H1 (cell line): ENCODE data around the gene FHAD1. TPM values are rescaled to one million over a fixed set of nuclear protein-coding genes. Genes with fewer than 3 reads are reported as not detected.

ENCODE experiments used
- CTCF ChIA-PET: fragments of 300-600 bp; sonication (Branson Sonifier 250); formaldehyde crosslinking; loops from one replicate; lab custom pipeline; 2021; ENCODE audit not compliant: partially characterized antibody; lab: Charles Lee
- POLR2A ChIA-PET: fragments of 300-600 bp; sonication (Branson Sonifier 250); formaldehyde crosslinking; loops from one replicate; lab custom pipeline; 2021; ENCODE audit warnings: inconsistent platforms; ENCODE audit not compliant: partially characterized antibody; lab: Charles Lee
- DNase-seq, 2 experiments: peaks; one replicate each; pipeline versions ENCODE4 v3.0.0 to v3.0.0-alpha.2; 2010 to 2022; ENCODE audit warnings: low spot score in 2 of 2, low read depth in 1 of 2, mixed read lengths in 1 of 2
- FAIRE-seq: peaks from 2 replicates; lab custom pipeline; 2011; peaks lifted over from hg19 to GRCh38; lab: Jason Lieb, UNC
- H2AFZ ChIP-seq: 2 replicates; pipeline ENCODE4 v1.8.1; 2012; ENCODE audit warnings: low read length, inconsistent platforms
- H2AK5ac ChIP-seq: 2 replicates; pipeline ENCODE4 v1.6.1; 2013; ENCODE audit warnings: low read depth, low read length
- H2BK120ac ChIP-seq: replicated peaks from 2 replicates; pipeline ENCODE3; 2013; ENCODE audit warnings: low read depth, low read length, inconsistent platforms
- H2BK12ac ChIP-seq: 2 replicates; pipeline ENCODE4 v1.6.1; 2013; ENCODE audit warnings: low read depth, low read length
- H2BK15ac ChIP-seq: 2 replicates; pipeline ENCODE4 v1.6.1; 2013; ENCODE audit warnings: low read length
- H2BK20ac ChIP-seq: 2 replicates; pipeline ENCODE4 v1.6.1; 2013; ENCODE audit warnings: low read length
- H2BK5ac ChIP-seq: 2 replicates; pipeline ENCODE4 v1.6.1; 2013; ENCODE audit warnings: low read depth, low read length
- H3K14ac ChIP-seq: 2 replicates; pipeline ENCODE4 v1.6.1; 2013; ENCODE audit warnings: inconsistent platforms; ENCODE audit not compliant: insufficient read length
- H3K18ac ChIP-seq: 2 replicates; pipeline ENCODE4 v1.6.1; 2013; ENCODE audit warnings: low read length; ENCODE audit errors: extremely low read depth
- H3K23ac ChIP-seq: 2 replicates; pipeline ENCODE4 v1.6.1; 2013; ENCODE audit warnings: inconsistent platforms; ENCODE audit not compliant: insufficient read length
- H3K23me2 ChIP-seq: 2 replicates; pipeline ENCODE4 v1.6.1; 2013; ENCODE audit warnings: low read depth, low read length
- H3K27ac ChIP-seq: 2 replicates; pipeline ENCODE4 v1.6.1; 2011; ENCODE audit warnings: low read depth, low read length, inconsistent platforms
- H3K27me3 ChIP-seq, 4 experiments: replicated peaks in 1 of 4; 1 replicate in 1 of 4; 2 replicates in 3 of 4; pipeline versions ENCODE4 v1.6.1 to v1.8.1; 2011 to 2013; ENCODE audit warnings: low read length in 3 of 4, mild to moderate bottlenecking in 3 of 4, inconsistent platforms in 2 of 4, mixed read lengths in 2 of 4, moderate library complexity in 1 of 4; ENCODE audit not compliant: control insufficient read depth in 3 of 4, insufficient read depth in 3 of 4; ENCODE audit errors: extremely low read depth in 1 of 4
- H3K36me3 ChIP-seq, 4 experiments: 2 replicates each; pipeline versions ENCODE4 v1.6.1 to v1.8.1; 2011 to 2013; ENCODE audit warnings: mild to moderate bottlenecking in 4 of 4, low read length in 3 of 4, moderate library complexity in 2 of 4, control low read depth in 1 of 4, inconsistent platforms in 1 of 4; ENCODE audit not compliant: insufficient read depth in 4 of 4, control insufficient read depth in 2 of 4
- H3K4ac ChIP-seq: replicated peaks from 2 replicates; pipeline ENCODE3; 2013; ENCODE audit warnings: low read length, low read depth, mixed read lengths, inconsistent platforms; ENCODE audit not compliant: insufficient read length
- H3K4me1 ChIP-seq, 4 experiments: replicated peaks in 1 of 4; 1 replicate in 1 of 4; 2 replicates in 3 of 4; pipeline versions ENCODE4 v1.6.1 to v1.8.1; 2011 to 2013; ENCODE audit warnings: low read length in 3 of 4, inconsistent platforms in 2 of 4, mixed read lengths in 1 of 4; ENCODE audit not compliant: insufficient read depth in 4 of 4, control insufficient read depth in 3 of 4
- H3K4me2 ChIP-seq, 2 experiments: 2 replicates each; pipeline versions ENCODE4 v1.6.1 to v1.8.1; 2011 to 2013; ENCODE audit warnings: low read depth in 2 of 2, low read length in 2 of 2, control low read depth in 1 of 2, inconsistent platforms in 1 of 2, mild to moderate bottlenecking in 1 of 2; ENCODE audit not compliant: insufficient read depth in 1 of 2
- H3K4me3 ChIP-seq, 4 experiments: fragments of 200-600, 300-600 bp in 1 of 4; sonication (generic), shearing (Covaris generic), sonication (Bioruptor Twin) in 1 of 4; 2 replicates each; pipeline versions ENCODE4 v1.5.1 to v1.8.1; 2011 to 2016; ENCODE audit warnings: low read length in 4 of 4, low read depth in 3 of 4, control low read depth in 2 of 4, inconsistent platforms in 2 of 4, mild to moderate bottlenecking in 2 of 4, mixed read lengths in 1 of 4, moderate library complexity in 1 of 4; ENCODE audit not compliant: insufficient read depth in 2 of 4; ENCODE audit errors: extremely low read depth in 1 of 4
- H3K56ac ChIP-seq: replicated peaks from 2 replicates; pipeline ENCODE3; 2013; ENCODE audit warnings: low read depth, mild to moderate bottlenecking, mixed read lengths, low read length, inconsistent platforms; ENCODE audit not compliant: insufficient read length
- H3K79me1 ChIP-seq: 2 replicates; pipeline ENCODE4 v1.6.1; 2013; ENCODE audit warnings: low read depth, low read length, control low read depth
- H3K79me2 ChIP-seq, 2 experiments: 2 replicates each; pipeline versions ENCODE4 v1.6.1 to v1.8.1; 2012 to 2013; ENCODE audit warnings: low read length in 2 of 2, mild to moderate bottlenecking in 2 of 2, inconsistent platforms in 1 of 2; ENCODE audit not compliant: insufficient read depth in 2 of 2, control insufficient read depth in 1 of 2
- H3K9ac ChIP-seq, 4 experiments: replicated peaks in 1 of 4; 1 replicate in 1 of 4; 2 replicates in 3 of 4; pipeline versions ENCODE4 v1.6.1 to v1.8.1; 2011 to 2013; ENCODE audit warnings: low read depth in 3 of 4, low read length in 3 of 4, control low read depth in 2 of 4, mild to moderate bottlenecking in 2 of 4, moderate library complexity in 2 of 4, inconsistent platforms in 1 of 4; ENCODE audit errors: extremely low read depth in 1 of 4
- H3K9me3 ChIP-seq, 2 experiments: 2 replicates each; pipeline versions ENCODE4 v1.6.1 to v1.8.1; 2012 to 2013; ENCODE audit warnings: mild to moderate bottlenecking in 2 of 2, moderate library complexity in 2 of 2, control low read depth in 1 of 2, inconsistent platforms in 1 of 2, low read depth in 1 of 2, low read length in 1 of 2, mixed read lengths in 1 of 2; ENCODE audit not compliant: insufficient read depth in 2 of 2
- H4K20me1 ChIP-seq, 2 experiments: replicated peaks in 1 of 2; 2 replicates each; pipeline versions ENCODE3 to v1.8.1; 2011 to 2013; ENCODE audit warnings: inconsistent platforms in 2 of 2, low read length in 2 of 2, mild to moderate bottlenecking in 1 of 2; ENCODE audit not compliant: insufficient read depth in 2 of 2, control insufficient read depth in 1 of 2
- H4K5ac ChIP-seq: 2 replicates; pipeline ENCODE4 v1.6.1; 2013; ENCODE audit warnings: low read length, low read depth, mixed read lengths, inconsistent platforms; ENCODE audit not compliant: insufficient read length
- H4K8ac ChIP-seq: 2 replicates; pipeline ENCODE4 v1.8.0; 2013; ENCODE audit warnings: mild to moderate bottlenecking, moderate library complexity, low read length, inconsistent platforms; ENCODE audit not compliant: insufficient read depth; ENCODE audit errors: extremely low read depth
- H4K91ac ChIP-seq: replicated peaks from 2 replicates; pipeline ENCODE3; 2013; ENCODE audit warnings: low read length, mixed read lengths, inconsistent platforms; ENCODE audit not compliant: insufficient read length
- CBX5 ChIP-seq: fragments of 300-800, 300-1000 bp; sonication (generic); IDR thresholded peaks from 2 replicates; pipeline ENCODE4 v1.7.1; 2016; ENCODE audit warnings: antibody characterized with exemption, low read length, low read depth
- FOSL1 ChIP-seq: IDR thresholded peaks from 2 replicates; pipeline ENCODE4 v1.6.1; 2011; ENCODE audit warnings: mild to moderate bottlenecking, low read depth, low read length, moderate library complexity; ENCODE audit not compliant: insufficient read depth
- HDAC2 ChIP-seq, 2 experiments: fragments of 300-600 bp in 1 of 2; sonication (generic) in 1 of 2; IDR thresholded peaks; 2 replicates each; pipeline ENCODE4 v1.6.1; 2011 to 2012; ENCODE audit warnings: low read depth in 2 of 2, low read length in 2 of 2, mild to moderate bottlenecking in 2 of 2, moderate library complexity in 2 of 2, borderline replicate concordance in 1 of 2, inconsistent platforms in 1 of 2
- JUND ChIP-seq: IDR thresholded peaks from 2 replicates; pipeline ENCODE4 v1.6.1; 2011; ENCODE audit warnings: mild to moderate bottlenecking, improper control_type of control experiment, low read length
- MAFK ChIP-seq: IDR thresholded peaks from 2 replicates; pipeline ENCODE4 v1.6.1; 2012; ENCODE audit warnings: low read depth, mild to moderate bottlenecking, improper control_type of control experiment, low read length
- NANOG ChIP-seq: IDR thresholded peaks from 2 replicates; pipeline ENCODE4 v1.6.1; 2011; ENCODE audit warnings: low read length, low read depth, mild to moderate bottlenecking, inconsistent platforms; ENCODE audit not compliant: insufficient read depth, poor library complexity, severe bottlenecking
- RFX5 ChIP-seq: IDR thresholded peaks from 2 replicates; pipeline ENCODE4 v1.6.1; 2011; ENCODE audit warnings: low read depth, low read length, improper control_type of control experiment, borderline replicate concordance
- RNF2 ChIP-seq: fragments of 200-900, 300-1000 bp; sonication (generic); IDR thresholded peaks from 2 replicates; pipeline ENCODE4 v1.7.1; 2016; ENCODE audit warnings: borderline replicate concordance, low read depth, mild to moderate bottlenecking, antibody characterized with exemption, low read length; ENCODE audit not compliant: poor library complexity, severe bottlenecking; ENCODE audit errors: missing control alignments
- RXRA ChIP-seq: IDR thresholded peaks from 2 replicates; pipeline ENCODE4 v1.6.1; 2011; ENCODE audit warnings: low read depth, mild to moderate bottlenecking, low read length, moderate library complexity; ENCODE audit not compliant: insufficient read depth
- SIN3A ChIP-seq, 2 experiments: IDR thresholded peaks in 1 of 2; conservative IDR thresholded peaks in 1 of 2; 2 replicates each; pipeline ENCODE4 v1.6.1; 2011 to 2012; ENCODE audit warnings: low read length in 2 of 2, improper control_type of control experiment in 1 of 2, low read depth in 1 of 2, mild to moderate bottlenecking in 1 of 2
- SIRT6 ChIP-seq: IDR thresholded peaks from one replicate; pipeline ENCODE4 v1.7.1; 2012; ENCODE audit warnings: low read length, inconsistent platforms
- SP2 ChIP-seq: IDR thresholded peaks from 2 replicates; pipeline ENCODE4 v1.6.1; 2012; ENCODE audit warnings: mild to moderate bottlenecking, low read length, inconsistent platforms
- WGBS, 2 experiments: shearing (Covaris generic) in 1 of 2; methylation state at CpG; one replicate each; pipeline versions ENCODE4 v1.1.6 to v1.1.7; 2013 to 2015; ENCODE audit warnings: low lambda C conversion rate in 2 of 2, mixed read lengths in 2 of 2, inconsistent platforms in 1 of 2, low coverage in 1 of 2, missing lambda C conversion rate in 1 of 2; ENCODE audit not compliant: insufficient replicate concordance in 2 of 2, insufficient coverage in 1 of 2, insufficient read length in 1 of 2; ENCODE audit errors: extremely low coverage in 1 of 2, missing lambda C conversion rate in 1 of 2; 5-methylcytosine and 5-hydroxymethylcytosine counted together
- polyA plus RNA-seq, 7 experiments: library from polyadenylated mRNA; depleted of rRNA in 3 of 7; stranded (reverse) in 5 of 7; unstranded in 2 of 7; fragments of >200 nt in 5 of 7; fragments of 200-250 nt in 2 of 7; gene quantifications; 1 replicate in 5 of 7; 2 replicates in 1 of 7; 4 replicates in 1 of 7; pipeline versions ENCODE4 v1.2.1 to v1.2.3, GENCODE V29; 2011 to 2013; ENCODE audit warnings: missing spikeins in 2 of 7, mixed read lengths in 2 of 7
- total RNA-seq: library from RNA; stranded (reverse); fragmentation: NEBNext Ultra II Directional; extraction: Animal tissue kit (Norgen Biotek cat#: 25700); gene quantifications from 2 replicates; pipeline ENCODE4 v1.2.1, GENCODE V29; 2021

FHAD1 gene
- total and polyA plus RNA-seq, 2 of the 8 experiments (the other 6 are each of a cell fraction or from before 2014, with no cell fraction given): 0.39 to 0.69 TPM

DNA sequence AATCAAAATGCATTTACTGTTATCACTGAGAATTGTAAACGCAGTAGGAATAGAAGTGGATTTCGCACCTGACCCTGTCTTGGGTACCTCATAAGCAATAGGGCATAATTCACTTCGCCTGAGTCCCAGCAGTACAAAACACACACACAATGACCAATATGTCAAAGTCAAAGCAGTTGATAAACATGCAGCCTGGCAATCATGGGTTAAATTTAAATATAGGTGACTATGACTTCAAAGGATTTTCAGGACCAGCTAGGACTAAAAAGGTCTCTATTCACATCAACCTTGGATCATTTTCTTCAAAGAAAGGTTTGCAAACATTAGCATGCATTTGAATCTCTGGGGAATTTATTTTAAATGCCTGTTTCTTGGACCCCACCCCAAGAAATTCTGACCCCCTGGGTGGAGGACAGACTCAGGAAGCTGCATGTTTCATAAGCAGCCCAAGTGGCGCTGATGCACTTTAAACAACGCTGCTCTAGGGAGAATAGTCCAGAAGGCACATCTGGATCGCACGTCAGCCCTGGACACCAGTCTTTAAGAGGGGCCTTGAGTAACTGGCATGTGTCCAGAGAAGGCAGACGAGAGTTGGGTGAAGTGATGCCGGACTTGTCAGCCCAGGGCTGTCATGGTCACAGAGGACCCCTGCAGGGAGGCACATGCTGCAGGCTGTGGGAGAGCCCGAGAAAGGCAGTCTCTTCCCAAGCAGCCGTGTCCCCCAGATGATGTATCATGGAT, 107.0 kb downstream of the FHAD1 start:
- Histone ChIP-seq H4K5ac (no peak overlapping the region), H3K4ac (no peak overlapping the region), H3K27me3 (0 out of 7 replicates have a peak, but pooled peaks cover 0 to 3% (median 0%) of the 10 kb centered on the region in 4 experiments), H2BK120ac (no peak overlapping the region), H3K18ac (no peak overlapping the region), H3K79me1 (no peaks in the 10 kb centered on the region), H4K91ac (no peak overlapping the region), H3K23me2 (no peaks in the 10 kb centered on the region), H2AFZ (no peak overlapping the region), H3K9me3 (no peaks in the 10 kb centered on the region), H3K4me3 (no peak overlapping the region), H3K79me2 (no peaks in the 10 kb centered on the region), H2BK12ac (no peak overlapping the region), H3K9ac (no peak overlapping the region), H3K56ac (no peak overlapping the region), H3K4me1 (peaks cover 0 to 3% (median 0%) of the 10 kb centered on the region in 4 experiments; a peak in 1 of 7 replicates), H4K20me1 (no peaks in the 10 kb centered on the region), H2BK5ac (no peak overlapping the region), H3K14ac (no peak overlapping the region), H3K23ac (no peak overlapping the region), H2AK5ac (no peak overlapping the region), H4K8ac (no peak overlapping the region), H2BK20ac (no peak overlapping the region), H3K27ac (no peak overlapping the region), H2BK15ac (no peak overlapping the region), H3K36me3 (no peaks in the 10 kb centered on the region), H3K4me2 (no peak overlapping the region)
- CTCF ChIA-PET: no interaction called here
- no peak for FAIRE-seq
- WGBS, 2 experiments: 88% methylated on average over 11 of the region's 11 CpGs; no CpG with 5 or more reads in 1 of the 2 experiments
- POLR2A ChIA-PET: no interaction called here
- DNase-seq: no peak
- TF ChIP-seq JUND (no peak), RFX5 (no peak), NANOG (no peak), SP2 (no peak), SIRT6 (no peak), MAFK (no peak), FOSL1 (no peak), CBX5 (no peak), RNF2 (no peak), SIN3A (conservative IDR thresholded peaks at IDR 0.05 in 1 of 2, IDR thresholded peaks at IDR 0.05 in 1 of 2; ENCODE audit: low read depth in 1 of 2, low read length in 2 of 2) (no peak), HDAC2 (IDR thresholded peaks at IDR 0.05; ENCODE audit: borderline replicate concordance in 1 of 2, low read depth in 2 of 2, low read length in 2 of 2) (no peak), RXRA (no peak)
